HG03196 (cell line): ENCODE data around the gene GALNT5.
"Not testable (repeated sequence)": the region's sequence is repeated elsewhere in the genome, so short reads cannot be mapped to it uniquely, and the experiment has no call there.

Experiments
- ATAC-seq: cut with Tn5 transposase; IDR thresholded peaks from one replicate; pipeline ENCODE4 v1.9.1; 2021; ENCODE audit not compliant: unreplicated experiment

The GALNT5 gene

GRCh38 chr2:157250836-157251235, 6.7 kb upstream of the GALNT5 start:
- no peak for ATAC-seq

DNA sequence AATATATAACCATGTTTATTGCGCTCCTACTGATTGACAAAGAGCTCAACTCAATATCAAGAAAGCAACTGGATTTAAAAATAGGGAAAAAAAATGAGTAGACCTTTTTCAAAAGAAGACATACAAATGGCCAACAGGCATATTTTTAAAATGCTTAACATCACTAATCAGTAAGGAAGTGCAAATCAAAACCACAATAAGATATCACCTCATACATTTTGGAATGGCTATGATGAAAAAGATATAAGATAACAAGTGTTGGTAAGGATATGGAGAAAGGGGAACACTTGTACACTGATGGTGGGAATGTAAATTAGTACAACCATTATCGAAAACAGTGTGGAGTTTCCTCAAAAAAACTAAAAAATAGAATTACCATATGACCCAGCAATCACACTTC, 5.6 kb upstream of the GALNT5 start:
- no peak for ATAC-seq

- ATAC-seq: no peak
These were observed 5.0 kb upstream of the GALNT5 start for GRCh38 chr2:157252529-157252928.

DNA sequence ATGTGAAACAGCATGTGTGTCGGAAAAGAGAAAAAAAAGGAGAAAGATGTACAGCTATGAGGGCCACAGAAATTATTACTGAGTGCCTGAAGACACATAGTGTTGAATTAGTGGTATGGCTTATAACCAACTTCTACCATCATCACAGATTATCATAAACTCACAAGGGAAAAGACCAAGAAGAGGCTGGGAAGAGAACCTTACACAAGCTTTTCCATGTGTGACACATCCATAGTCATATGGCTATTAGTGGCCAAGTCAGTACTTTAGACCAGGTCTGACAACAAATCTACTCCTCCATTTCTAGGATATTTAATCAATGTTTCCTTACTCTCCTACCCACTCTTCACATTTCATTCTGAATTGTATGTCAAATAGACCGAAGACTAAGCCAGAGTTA, 3.5 kb upstream of the GALNT5 start:
- ATAC-seq: no peak

DNA sequence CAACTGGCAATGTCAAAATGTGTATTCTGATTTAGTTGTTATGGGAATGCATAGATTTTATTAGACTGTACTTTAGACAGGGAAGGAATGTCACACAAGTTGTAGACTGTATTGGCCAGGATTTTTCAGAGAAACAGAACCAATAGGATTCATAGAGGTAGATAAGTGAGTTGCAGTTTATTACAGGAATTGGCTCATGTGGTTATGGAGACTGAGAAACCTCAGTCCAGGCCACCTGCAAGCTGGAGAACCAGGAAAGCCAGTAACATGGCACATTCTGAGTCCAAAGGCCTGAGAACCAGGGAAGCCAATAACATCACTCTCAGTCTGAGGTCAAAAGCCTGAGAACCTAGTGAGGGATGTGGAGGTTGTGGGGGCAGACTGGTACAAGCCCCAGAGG, 1.8 kb upstream of the GALNT5 start:
- ATAC-seq: no peak

DNA sequence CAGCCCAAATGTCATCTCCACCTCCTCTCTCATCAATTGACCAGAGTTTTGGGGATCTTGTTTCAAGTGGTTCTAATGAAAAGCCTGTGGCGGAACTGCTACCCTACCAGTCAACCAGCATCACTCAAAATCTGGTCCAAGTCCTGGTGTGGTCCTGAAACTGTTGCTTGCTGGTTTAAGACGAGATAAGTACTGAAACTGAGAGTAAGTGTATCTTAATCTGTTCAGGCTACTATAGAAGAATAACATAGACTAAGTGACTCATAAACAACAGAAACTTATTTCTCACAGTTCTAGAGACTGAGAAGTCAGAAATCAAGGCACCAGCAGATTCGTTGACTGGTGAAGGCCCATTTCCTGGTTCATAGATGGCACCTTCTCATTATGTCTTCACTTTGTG, 879 bp upstream of the GALNT5 start:
- ATAC-seq: peak; percentile 98

DNA sequence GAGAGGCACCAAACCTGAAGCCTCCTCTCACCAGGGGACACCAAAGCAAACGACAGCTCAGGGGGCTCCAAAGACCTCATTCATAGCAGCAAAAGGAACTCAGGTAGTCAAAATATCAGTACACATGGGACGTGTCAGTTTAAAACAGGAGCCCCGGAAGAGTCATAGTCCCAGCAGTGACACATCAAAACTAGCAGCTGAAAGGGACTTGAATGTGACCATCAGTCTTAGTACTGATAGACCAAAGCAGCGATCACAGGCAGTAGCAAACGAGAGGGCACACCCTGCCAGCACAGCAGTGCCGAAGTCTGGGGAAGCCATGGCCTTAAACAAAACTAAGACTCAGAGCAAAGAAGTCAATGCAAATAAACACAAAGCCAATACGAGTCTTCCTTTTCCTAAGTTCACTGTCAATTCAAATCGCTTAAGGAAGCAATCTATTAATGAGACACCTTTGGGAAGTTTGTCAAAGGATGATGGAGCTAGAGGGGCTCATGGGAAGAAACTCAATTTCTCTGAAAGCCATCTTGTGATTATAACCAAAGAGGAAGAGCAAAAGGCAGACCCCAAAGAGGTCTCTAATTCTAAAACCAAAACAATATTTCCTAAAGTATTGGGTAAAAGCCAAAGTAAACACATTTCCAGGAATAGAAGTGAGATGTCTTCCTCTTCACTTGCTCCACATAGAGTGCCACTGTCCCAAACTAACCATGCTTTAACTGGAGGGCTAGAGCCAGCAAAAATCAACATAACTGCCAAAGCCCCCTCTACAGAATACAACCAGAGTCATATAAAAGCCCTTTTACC, 1.2 kb downstream of the GALNT5 start:
- no peak for ATAC-seq

DNA sequence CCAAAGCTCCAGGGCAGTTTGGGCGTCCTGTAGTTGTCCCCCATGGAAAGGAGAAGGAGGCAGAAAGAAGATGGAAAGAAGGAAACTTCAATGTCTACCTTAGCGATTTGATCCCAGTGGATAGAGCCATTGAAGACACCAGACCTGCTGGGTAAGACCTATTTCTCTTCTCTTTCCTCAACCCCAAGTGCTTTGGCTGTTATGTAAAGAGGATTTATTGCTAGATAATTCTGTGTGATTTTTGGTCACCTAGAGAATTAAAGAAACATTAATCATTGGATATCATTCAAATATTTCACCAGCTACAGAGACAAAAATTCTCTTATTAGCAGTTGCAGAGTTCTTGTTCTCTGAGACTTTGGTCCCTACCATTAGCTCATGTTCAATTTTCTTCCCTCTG, 1.9 kb downstream of the GALNT5 start:
- no peak for ATAC-seq

- ATAC-seq: no peak
These were observed 2.5 kb downstream of the GALNT5 start for GRCh38 chr2:157259960-157260359.

DNA sequence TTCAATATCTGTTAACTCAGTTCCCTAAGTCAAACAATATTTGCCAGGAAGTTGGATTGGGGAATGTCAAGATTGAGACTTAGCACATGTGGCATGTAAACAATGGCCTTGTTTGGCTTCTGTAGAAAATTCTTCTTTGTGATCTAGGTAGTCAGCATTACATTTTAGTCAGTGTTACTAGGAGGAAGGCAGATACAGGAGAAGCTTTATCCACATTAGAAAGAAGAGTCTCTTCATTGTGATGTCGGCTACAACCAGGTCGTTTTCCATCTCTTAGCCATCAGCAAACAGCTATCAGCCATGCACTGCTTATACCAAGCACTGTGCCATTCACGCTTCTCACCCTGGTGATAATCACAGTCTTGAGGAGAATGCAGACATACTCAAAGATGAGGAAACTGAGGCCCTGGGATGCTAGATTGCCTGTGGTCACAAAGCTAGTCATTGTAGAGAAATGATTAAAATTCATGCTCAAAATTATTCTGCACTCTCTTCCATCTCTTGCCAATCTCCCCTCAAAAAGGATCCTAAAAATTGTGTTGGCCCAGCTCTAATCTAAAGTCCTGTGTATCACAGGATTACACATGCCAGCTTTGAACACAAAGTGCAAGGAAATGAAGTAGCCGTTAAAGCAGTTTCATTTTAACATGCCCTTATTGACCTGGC, 3.2 kb downstream of the GALNT5 start:
- no peak for ATAC-seq

DNA sequence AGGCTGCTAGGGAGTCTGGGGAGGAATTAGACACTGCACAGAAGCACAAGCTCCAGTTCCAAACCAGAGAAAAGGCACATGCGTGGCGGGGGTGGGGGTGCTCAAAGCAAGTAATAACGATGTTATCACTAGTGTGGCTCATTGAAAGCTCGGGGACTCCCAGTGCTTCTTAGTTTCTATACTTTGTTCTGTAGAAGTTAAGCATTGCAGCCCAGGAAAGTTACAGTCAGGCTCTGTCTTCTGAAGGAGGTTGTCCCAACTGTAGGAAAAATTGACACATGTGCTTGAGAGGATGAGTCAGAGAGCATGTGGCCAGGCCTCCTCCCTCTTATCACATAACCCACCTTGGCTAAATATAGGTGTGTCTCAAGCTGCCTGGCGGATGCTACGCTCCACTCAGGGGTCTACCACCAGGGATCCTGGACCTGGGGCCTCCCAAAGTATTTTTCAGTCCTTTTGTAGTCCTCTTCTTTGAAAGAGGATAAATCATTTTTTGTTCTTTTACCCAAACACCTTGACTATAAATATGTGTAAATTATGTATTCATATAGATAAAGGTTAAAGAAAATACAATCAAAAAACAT, 3.8 kb downstream of the GALNT5 start:
- ATAC-seq: no peak

- no peak for ATAC-seq
These were observed 4.7 kb downstream of the GALNT5 start for GRCh38 chr2:157262248-157262647.

DNA sequence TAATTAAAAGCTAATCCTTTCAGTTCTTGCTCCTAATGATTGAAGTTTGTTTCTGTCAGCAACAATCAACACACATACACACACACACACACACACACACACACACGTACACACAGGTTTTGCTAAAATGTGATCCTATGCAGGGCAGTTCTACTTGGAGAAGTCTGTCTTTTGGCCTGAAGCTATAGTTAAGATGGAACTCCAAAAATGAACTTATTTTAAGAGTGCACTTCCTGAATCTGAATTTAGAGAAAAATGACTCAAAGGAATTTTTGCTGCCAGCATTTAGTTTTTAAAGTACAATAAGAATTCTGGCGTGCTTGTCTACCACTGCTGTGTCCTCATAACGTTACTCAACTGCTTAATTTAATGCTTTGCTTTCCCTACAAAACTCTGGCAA, 6.6 kb downstream of the GALNT5 start:
- ATAC-seq: no peak

GRCh38 chr2:157265825-157266224, 8.3 kb downstream of the GALNT5 start:
- ATAC-seq: no peak

DNA sequence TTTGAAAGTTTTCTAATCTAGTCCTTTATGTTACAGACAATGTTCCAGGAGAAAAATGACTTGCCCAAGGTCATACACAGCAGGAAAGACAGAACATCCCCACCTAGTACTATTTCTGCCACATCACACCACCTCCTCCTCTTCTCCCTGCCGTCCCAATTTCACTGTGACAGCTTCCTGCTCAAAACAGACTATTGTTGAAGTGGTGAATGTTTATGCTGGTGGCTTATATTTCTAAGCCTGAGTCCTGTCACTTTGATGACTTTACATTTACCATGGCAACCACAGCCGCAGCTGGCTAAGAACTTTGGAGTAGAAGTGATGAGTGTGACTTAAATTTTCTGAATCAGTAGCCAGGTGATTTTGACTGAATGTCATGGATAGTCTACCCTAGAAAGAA, 10.0 kb downstream of the GALNT5 start:
- ATAC-seq: no peak

- ATAC-seq: no peak
These were observed 11.6 kb downstream of the GALNT5 start for GRCh38 chr2:157269060-157269459.

GRCh38 chr2:157269922-157270321, 12.4 kb downstream of the GALNT5 start:
- ATAC-seq: no peak

DNA sequence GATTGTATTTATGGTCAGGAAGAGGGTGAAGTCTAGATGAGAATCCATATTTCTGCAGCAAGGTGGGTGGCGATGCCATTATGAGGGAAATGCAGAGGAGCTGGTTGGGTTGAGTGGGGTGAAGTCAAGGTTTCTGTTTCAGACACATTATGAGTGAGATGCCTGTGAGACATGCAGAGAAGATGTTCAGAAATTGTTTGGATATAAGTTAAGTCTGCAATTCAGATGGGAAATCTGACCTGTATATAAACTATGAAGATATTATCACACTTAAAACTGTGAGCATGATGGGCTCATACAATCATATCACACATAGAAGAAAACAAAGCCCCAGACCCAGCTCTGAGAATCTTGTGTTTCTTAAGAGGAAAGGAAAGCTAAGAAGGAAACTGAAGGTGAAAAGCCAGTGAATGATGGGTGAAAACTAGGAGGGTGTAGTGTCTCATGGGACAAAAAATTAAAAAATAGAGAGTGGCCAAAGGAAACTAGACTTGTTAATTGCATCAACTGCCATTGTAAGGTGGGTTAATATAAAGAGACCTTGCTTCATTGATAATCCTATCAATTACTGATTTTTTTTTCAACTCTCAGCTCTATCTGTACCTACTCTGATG, 14.2 kb downstream of the GALNT5 start:
- peak; percentile 63 for ATAC-seq

- ATAC-seq: not testable (repeated sequence)
These were observed 21.8 kb downstream of the GALNT5 start for GRCh38 chr2:157279311-157279710.

- no peak for ATAC-seq
These were observed 23.8 kb downstream of the GALNT5 start for GRCh38 chr2:157281316-157281715.

DNA sequence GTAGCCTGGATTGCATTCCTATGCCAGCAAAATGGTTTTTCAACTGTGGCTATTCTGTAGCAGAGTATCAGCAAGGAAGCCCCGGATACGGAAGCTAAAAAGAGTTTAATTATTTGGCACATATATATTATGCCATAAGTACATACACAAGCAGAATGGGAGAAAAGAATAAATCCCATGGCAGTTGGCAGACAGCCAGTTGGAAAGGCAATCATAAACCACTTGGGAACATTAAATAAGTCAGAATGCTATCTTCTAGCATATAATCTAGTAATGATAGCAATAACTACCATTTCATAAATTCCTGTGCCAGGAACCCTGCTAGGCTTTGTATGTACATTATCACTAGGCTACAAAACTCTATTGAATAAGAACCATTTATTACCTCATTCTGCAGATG, 26.0 kb downstream of the GALNT5 start:
- ATAC-seq: no peak

DNA sequence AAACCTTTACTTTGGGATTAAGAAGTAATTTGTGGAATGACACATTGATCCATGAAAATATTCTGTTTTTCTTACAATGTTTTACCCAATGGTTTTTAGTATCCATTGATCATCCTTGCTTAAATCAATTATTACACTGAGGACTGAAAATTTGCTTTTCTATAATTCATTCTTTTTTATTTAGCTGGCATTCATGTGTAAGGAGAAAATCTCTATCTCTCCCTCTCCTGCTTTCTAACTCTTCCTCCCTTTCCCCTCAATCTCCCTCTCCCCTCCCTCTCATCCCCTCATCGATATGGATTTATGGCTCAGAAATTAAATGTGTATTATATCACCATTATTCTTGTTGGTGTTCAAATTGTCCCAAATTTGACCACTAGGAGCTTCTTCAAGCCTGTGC, 29.7 kb downstream of the GALNT5 start:
- no peak for ATAC-seq
